SK-N-SH (cell line): ENCODE results near the gene RSRC1. TPM values are rescaled to one million over a fixed set of nuclear protein-coding genes. Genes with fewer than 3 reads are reported as not detected.

Experiments used
- CTCF ChIA-PET: fragments of 300-600, 350-600 bp; formaldehyde crosslinking; extraction: SDS; loops from one replicate; lab custom pipeline; 2021; lab: Yijun Ruan, JAX
- POLR2A ChIA-PET: fragments of 350-600 bp; sonication (Branson Sonifier 250); formaldehyde crosslinking; extraction: SDS; loops from one replicate; lab custom pipeline; 2020; ENCODE audit warnings: antibody characterized with exemption, inconsistent platforms; lab: Yijun Ruan, JAX
- DNase-seq: peaks from one replicate; pipeline ENCODE4 v3.0.0; 2012
- H2AFZ ChIP-seq: fragments of 200-600 bp; sonication (generic); 2 replicates; pipeline ENCODE4 v1.8.1; 2016; ENCODE audit warnings: antibody characterized with exemption, mild to moderate bottlenecking, low read depth
- H3F3A ChIP-seq: fragments of 200-600 bp; sonication (generic); replicated peaks from 2 replicates; pipeline ENCODE3; 2016; ENCODE audit warnings: antibody characterized with exemption, mild to moderate bottlenecking; ENCODE audit not compliant: insufficient read depth
- H3K27ac ChIP-seq, 2 experiments: fragments of 200-500 bp in 1 of 2; fragments of 200-600 bp in 1 of 2; sonication (Bioruptor generic) in 1 of 2; sonication (generic), shearing (Covaris generic) in 1 of 2; 2 replicates each; pipeline versions ENCODE4 v1.5.1 to v1.6.1; 2014 to 2016; ENCODE audit warnings: low read depth in 2 of 2, inconsistent platforms in 1 of 2, low read length in 1 of 2, mild to moderate bottlenecking in 1 of 2, mixed read lengths in 1 of 2
- H3K27me3 ChIP-seq: fragments of 200-600 bp; sonication (generic), shearing (Covaris generic); 2 replicates; pipeline ENCODE4 v1.6.1; 2016; ENCODE audit warnings: mixed run types; ENCODE audit not compliant: insufficient read depth
- H3K36me3 ChIP-seq, 2 experiments: fragments of 200-500 bp in 1 of 2; fragments of 200-600 bp in 1 of 2; sonication (Bioruptor generic) in 1 of 2; sonication (generic) in 1 of 2; replicated peaks in 1 of 2; 2 replicates each; pipeline versions ENCODE3 to v1.5.1; 2014 to 2016; ENCODE audit warnings: low read length in 1 of 2, mild to moderate bottlenecking in 1 of 2; ENCODE audit not compliant: insufficient read depth in 2 of 2, control insufficient read depth in 1 of 2
- H3K4me1 ChIP-seq, 2 experiments: fragments of 200-500 bp in 1 of 2; fragments of 200-600 bp in 1 of 2; sonication (Bioruptor generic) in 1 of 2; sonication (generic), shearing (Covaris generic) in 1 of 2; 2 replicates each; pipeline versions ENCODE4 v1.5.1 to v1.6.1; 2014 to 2016; ENCODE audit warnings: low read depth in 1 of 2, low read length in 1 of 2, mixed run types in 1 of 2; ENCODE audit not compliant: insufficient read depth in 2 of 2, control insufficient read depth in 1 of 2
- H3K4me2 ChIP-seq: fragments of 200-600 bp; sonication (generic), shearing (Covaris generic); 2 replicates; pipeline ENCODE4 v1.6.1; 2017; ENCODE audit warnings: mixed run types
- H3K4me3 ChIP-seq, 2 experiments: fragments of 200-500 bp in 1 of 2; fragments of 200-600 bp in 1 of 2; sonication (Bioruptor generic) in 1 of 2; sonication (generic), shearing (Covaris generic) in 1 of 2; 2 replicates each; pipeline versions ENCODE4 v1.5.1 to v1.8.1; 2014 to 2016; ENCODE audit warnings: low read depth in 2 of 2, inconsistent platforms in 1 of 2, low read length in 1 of 2, mild to moderate bottlenecking in 1 of 2, mixed read lengths in 1 of 2, moderate library complexity in 1 of 2
- H3K79me2 ChIP-seq: fragments of 200-600 bp; sonication (generic); 2 replicates; pipeline ENCODE4 v1.8.1; 2017; ENCODE audit warnings: mild to moderate bottlenecking; ENCODE audit not compliant: insufficient read depth
- H3K9ac ChIP-seq: fragments of 200-600 bp; sonication (generic); 2 replicates; pipeline ENCODE4 v1.6.1; 2017; ENCODE audit warnings: mixed run types
- H3K9me2 ChIP-seq: fragments of 200-600 bp; sonication (generic); 2 replicates; pipeline ENCODE4 v1.6.1; 2017; ENCODE audit warnings: mixed run types
- H3K9me3 ChIP-seq: fragments of 200-600 bp; sonication (generic); 2 replicates; pipeline ENCODE4 v1.6.1; 2017; ENCODE audit warnings: mixed run types, mild to moderate bottlenecking, moderate library complexity
- H4K20me1 ChIP-seq: fragments of 200-600 bp; sonication (generic); 2 replicates; pipeline ENCODE4 v1.6.1; 2017; ENCODE audit warnings: mild to moderate bottlenecking, mixed run types; ENCODE audit not compliant: insufficient read depth
- ELF1 ChIP-seq: IDR thresholded peaks from 2 replicates; pipeline ENCODE4 v1.4.0; 2012
- EP300 ChIP-seq, 2 experiments: IDR thresholded peaks; 2 replicates each; pipeline versions ENCODE4 v1.4.0 to v1.6.1; 2012; ENCODE audit warnings: borderline replicate concordance in 1 of 2, low read depth in 1 of 2, low read length in 1 of 2
- FOSL2 ChIP-seq: IDR thresholded peaks from 2 replicates; pipeline ENCODE4 v1.4.0; 2012; ENCODE audit warnings: low read depth, mild to moderate bottlenecking, moderate library complexity, borderline replicate concordance
- FOXJ3 ChIP-seq: sonication (generic); formaldehyde crosslinking; IDR thresholded peaks from 2 replicates; pipeline ENCODE4 v1.5.1; 2020; ENCODE audit warnings: mild to moderate bottlenecking, missing genetic modification reagents
- GATA2 ChIP-seq: sonication (generic); formaldehyde crosslinking; IDR thresholded peaks from 2 replicates; pipeline ENCODE4 v1.5.0; 2020; ENCODE audit warnings: mild to moderate bottlenecking, missing genetic modification reagents
- JUND ChIP-seq: IDR thresholded peaks from 2 replicates; pipeline ENCODE4 v1.4.0; 2012
- NRF1 ChIP-seq: IDR thresholded peaks from 2 replicates; pipeline ENCODE4 v1.6.1; 2012; ENCODE audit warnings: low read depth, mild to moderate bottlenecking, low read length
- PBX3 ChIP-seq: IDR thresholded peaks from 2 replicates; pipeline ENCODE4; 2012
- POLR2AphosphoS5 ChIP-seq: IDR thresholded peaks from 2 replicates; pipeline ENCODE4 v1.6.1; 2012; ENCODE audit warnings: low read depth, low read length
- REST ChIP-seq: IDR thresholded peaks from 2 replicates; pipeline ENCODE4 v1.6.1; 2012; ENCODE audit warnings: mild to moderate bottlenecking, low read depth, low read length, moderate library complexity
- RXRA ChIP-seq: IDR thresholded peaks from 2 replicates; pipeline ENCODE4 v1.4.0; 2012; ENCODE audit warnings: low read depth, mild to moderate bottlenecking, borderline replicate concordance
- TAF1 ChIP-seq: IDR thresholded peaks from 2 replicates; pipeline ENCODE4 v1.6.1; 2012; ENCODE audit warnings: low read depth, mild to moderate bottlenecking, low read length, moderate library complexity, borderline replicate concordance
- TEAD4 ChIP-seq: IDR thresholded peaks from 2 replicates; pipeline ENCODE4 v1.4.0; 2012; ENCODE audit warnings: mild to moderate bottlenecking, borderline replicate concordance; ENCODE audit not compliant: insufficient read depth
- USF1 ChIP-seq: IDR thresholded peaks from 2 replicates; pipeline ENCODE4 v1.4.0; 2012; ENCODE audit warnings: low read depth, borderline replicate concordance
- polyA plus RNA-seq, 3 experiments: library from polyadenylated mRNA; depleted of rRNA; stranded (reverse); fragments of >200 nt; gene quantifications; 2 replicates each; pipeline ENCODE4 v1.2.3, GENCODE V29; 2012

RSRC1 gene
- polyA plus RNA-seq, 1 of the 3 experiments (the other 2 are of a cell fraction): 4.5 TPM

DNA sequence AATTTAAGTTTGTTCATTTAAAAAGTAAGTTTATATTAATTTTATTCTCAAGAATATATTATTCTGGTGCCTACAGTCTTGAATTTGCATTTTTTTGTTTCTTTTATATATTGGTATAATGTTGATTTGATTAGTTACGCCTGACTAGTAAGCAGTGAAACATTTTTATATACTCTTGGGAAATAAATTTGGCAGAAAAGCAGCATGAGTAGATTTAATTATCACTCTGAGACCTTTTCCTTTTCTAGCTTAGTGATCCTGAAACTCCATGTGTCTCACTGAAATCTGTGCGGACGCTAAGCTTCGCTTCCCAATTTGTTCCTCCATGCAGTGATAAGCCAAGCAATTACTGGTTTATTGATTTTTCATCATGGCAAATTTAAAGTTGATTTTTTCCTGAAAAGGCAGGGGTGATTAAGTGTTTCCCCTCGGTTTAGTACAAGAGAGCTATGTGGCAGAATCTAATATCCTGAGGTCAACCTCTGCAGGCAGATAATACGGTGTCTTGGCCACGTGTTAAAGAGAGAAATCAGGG is 373.9 kb downstream of the RSRC1 start (continued):
- no peak for TF ChIP-seq USF1
- no peak for TF ChIP-seq TEAD4
- no peak for TF ChIP-seq PBX3
- TF ChIP-seq NRF1: no peak
- TF ChIP-seq JUND: no peak

- Histone ChIP-seq H2AFZ (no peak overlapping the region), H3K27me3 (no peaks in the 10 kb centered on the region), H3K4me1 (peaks cover 15 to 30% of the 10 kb centered on the region in 2 experiments; a peak in 3 of 4 replicates), H4K20me1 (no peaks in the 10 kb centered on the region), H3K9me3 (no peaks in the 10 kb centered on the region), H3K27ac (peak overlapping the region in 1 of 2 experiments; percentile 60; a peak in 2 of 4 replicates), H3K9ac (no peak overlapping the region), H3K4me2 (no peak overlapping the region), H3K79me2 (no peaks in the 10 kb centered on the region), H3K9me2 (no peaks in the 10 kb centered on the region), H3K36me3 (no peaks in the 10 kb centered on the region), H3K4me3 (no peak overlapping the region), H3F3A (no peaks in the 10 kb centered on the region)
- no peak for TF ChIP-seq REST
- no peak for TF ChIP-seq TAF1
- no peak for TF ChIP-seq EP300 (IDR thresholded peaks at IDR 0.05; ENCODE audit: borderline replicate concordance in 1 of 2, low read depth in 1 of 2, low read length in 1 of 2)
- no peak for TF ChIP-seq FOSL2
- TF ChIP-seq FOXJ3 (CRISPR knock-in tag): no peak
- no peak for TF ChIP-seq POLR2AphosphoS5
- no peak for TF ChIP-seq GATA2 (CRISPR knock-in tag)
- no peak for TF ChIP-seq JUND
- no peak for TF ChIP-seq ELF1
- no peak for TF ChIP-seq RXRA
- ChIA-PET POLR2A (no interaction called here), CTCF (interaction anchor here (1.0 to 1.3 kb wide), 2 partner anchors 45 to 953 kb away, joined by 5 to 6 read pairs; no protein-coding TSS in a partner anchor)
- DNase-seq: no peak
These were observed 376.3 kb downstream of the RSRC1 start for GRCh38 chr3:158486200-158486599.
